Endothelial cell (in vitro differentiated cells): ENCODE results near the gene FBXO21. TPM values are rescaled to one million over a fixed set of nuclear protein-coding genes. Genes with fewer than 3 reads are reported as not detected.
"Not testable (repeated sequence)": the region's sequence is repeated elsewhere in the genome, so short reads cannot be mapped to it uniquely, and the experiment has no call there.

Experiments used
- DNase-seq: peaks from one replicate; pipeline ENCODE4 v3.0.0; 2021; ENCODE audit warnings: low spot score
- H3K27ac Mint-ChIP-seq: one replicate; pipeline ENCODE4 v1.8.0; 2021; ENCODE audit warnings: mixed read lengths, inconsistent platforms; ENCODE audit not compliant: unreplicated experiment
- H3K27me3 Mint-ChIP-seq: one replicate; pipeline ENCODE4 v1.8.0; 2021; ENCODE audit warnings: mild to moderate bottlenecking, moderate library complexity, mixed read lengths, inconsistent platforms; ENCODE audit not compliant: unreplicated experiment
- H3K36me3 Mint-ChIP-seq: one replicate; pipeline ENCODE4 v1.8.0; 2021; ENCODE audit warnings: mild to moderate bottlenecking, low read depth, mixed read lengths, inconsistent platforms; ENCODE audit not compliant: unreplicated experiment
- H3K4me1 Mint-ChIP-seq: one replicate; pipeline ENCODE4 v1.8.0; 2021; ENCODE audit warnings: mild to moderate bottlenecking, mixed read lengths, inconsistent platforms; ENCODE audit not compliant: unreplicated experiment
- H3K4me3 Mint-ChIP-seq: one replicate; pipeline ENCODE4 v1.8.0; 2021; ENCODE audit warnings: mild to moderate bottlenecking, mixed read lengths, inconsistent platforms; ENCODE audit not compliant: unreplicated experiment
- H3K9me3 Mint-ChIP-seq: one replicate; pipeline ENCODE4 v1.8.0; 2021; ENCODE audit warnings: mixed read lengths, inconsistent platforms; ENCODE audit not compliant: unreplicated experiment
- CTCF ChIP-seq: fragments of 200-600 bp; sonication (generic); IDR thresholded peaks from one replicate; pipeline ENCODE4 v1.5.0; 2021; ENCODE audit warnings: antibody characterized with exemption; ENCODE audit not compliant: unreplicated experiment
- total RNA-seq: library from RNA; stranded (reverse); fragmentation: NEBNext Ultra II Directional; extraction: Animal tissue kit (Norgen Biotek cat#: 25700); gene quantifications from one replicate; pipeline ENCODE4 v1.2.1, GENCODE V29; 2021; ENCODE audit not compliant: unreplicated experiment

The FBXO21 gene
- total RNA-seq, 1 donor from 2014 or later = 44.7 TPM

- no peaks in the 10 kb centered on the region for H3K9me3 Mint-ChIP-seq
- H3K36me3 Mint-ChIP-seq = peaks cover 3% of the 10 kb centered on the region
- peaks cover 10% of the 10 kb centered on the region for H3K4me1 Mint-ChIP-seq
- H3K4me3 Mint-ChIP-seq = peak overlapping the region; percentile 83
- no peak for TF ChIP-seq CTCF
- DNase-seq = no peak
- no peak overlapping the region for H3K27ac Mint-ChIP-seq
- H3K27me3 Mint-ChIP-seq = peaks cover 16% of the 10 kb centered on the region
Observed at GRCh38 chr12:117098024-117098360, 92.3 kb downstream of the FBXO21 start.

GRCh38 chr12:117097159-117097558 is 93.1 kb downstream of the FBXO21 start:
- Mint-ChIP-seq H3K27me3 (peaks cover 16% of the 10 kb centered on the region), H3K4me3 (no peak overlapping the region), H3K4me1 (peaks cover 10% of the 10 kb centered on the region), H3K9me3 (no peaks in the 10 kb centered on the region), H3K27ac (no peak overlapping the region), H3K36me3 (peaks cover 3% of the 10 kb centered on the region)
- no peak for TF ChIP-seq CTCF
- no peak for DNase-seq

GRCh38 chr12:117096501-117097042 is 93.7 kb downstream of the FBXO21 start:
- Mint-ChIP-seq H3K36me3 (peaks cover 3% of the 10 kb centered on the region), H3K9me3 (no peaks in the 10 kb centered on the region), H3K27ac (no peak overlapping the region), H3K4me1 (peaks cover 10% of the 10 kb centered on the region), H3K4me3 (no peak overlapping the region), H3K27me3 (peaks cover 16% of the 10 kb centered on the region)
- no peak for DNase-seq
- no peak for TF ChIP-seq CTCF

- not testable (repeated sequence) for H3K9me3 Mint-ChIP-seq, DNase-seq, H3K4me3 Mint-ChIP-seq, H3K27ac Mint-ChIP-seq, H3K36me3 Mint-ChIP-seq
- peaks cover 10% of the 10 kb centered on the region for H3K4me1 Mint-ChIP-seq
- H3K27me3 Mint-ChIP-seq = peaks cover 13% of the 10 kb centered on the region
Observed at GRCh38 chr12:117095191-117095590, 95.1 kb downstream of the FBXO21 start.

GRCh38 chr12:117093918-117094630 is 96.2 kb downstream of the FBXO21 start:
- peaks cover 10% of the 10 kb centered on the region for H3K4me1 Mint-ChIP-seq
- no peak overlapping the region for H3K4me3 Mint-ChIP-seq
- peaks cover 10% of the 10 kb centered on the region for H3K27me3 Mint-ChIP-seq
- H3K9me3 Mint-ChIP-seq = no peaks in the 10 kb centered on the region
- no peak for TF ChIP-seq CTCF
- no peak for DNase-seq
- H3K27ac Mint-ChIP-seq = no peak overlapping the region
- H3K36me3 Mint-ChIP-seq = peaks cover 3% of the 10 kb centered on the region
